H9 (cell line): Measurements from ENCODE around the gene MEIS2. TPM values are rescaled to one million over a fixed set of nuclear protein-coding genes. Genes with fewer than 3 reads are reported as not detected.

ENCODE experiments used
- DNase-seq: peaks from one replicate; pipeline ENCODE4 v3.0.0-alpha.2; 2017
- H2AFZ ChIP-seq: one replicate; pipeline ENCODE4 v1.6.1; 2013; ENCODE audit warnings: mild to moderate bottlenecking, low read length, control low read depth, moderate library complexity
- H2AK5ac ChIP-seq: 2 replicates; pipeline ENCODE4 v1.6.1; 2013; ENCODE audit warnings: low read length, control low read depth, mixed read lengths; ENCODE audit not compliant: insufficient read length
- H2BK120ac ChIP-seq: one replicate; pipeline ENCODE4 v1.6.1; 2013; ENCODE audit warnings: low read depth, mild to moderate bottlenecking, low read length, control low read depth, inconsistent platforms; ENCODE audit not compliant: poor library complexity, severe bottlenecking
- H2BK12ac ChIP-seq: 2 replicates; pipeline ENCODE4 v1.6.1; 2013; ENCODE audit warnings: low read length, control low read depth, mixed read lengths, low read depth; ENCODE audit not compliant: insufficient read length
- H2BK15ac ChIP-seq: 2 replicates; pipeline ENCODE4 v1.6.1; 2013; ENCODE audit warnings: low read depth, low read length, control low read depth
- H2BK20ac ChIP-seq: one replicate; pipeline ENCODE4 v1.6.1; 2013; ENCODE audit warnings: low read depth, mild to moderate bottlenecking, low read length, control low read depth, inconsistent platforms; ENCODE audit not compliant: poor library complexity, severe bottlenecking
- H2BK5ac ChIP-seq: 2 replicates; pipeline ENCODE4 v1.6.1; 2013; ENCODE audit warnings: low read length, control low read depth, mixed read lengths; ENCODE audit not compliant: insufficient read length
- H3K14ac ChIP-seq: 2 replicates; pipeline ENCODE4 v1.6.1; 2013; ENCODE audit warnings: low read length, control low read depth; ENCODE audit not compliant: insufficient read depth
- H3K18ac ChIP-seq: 2 replicates; pipeline ENCODE4 v1.6.1; 2013; ENCODE audit warnings: low read depth, mild to moderate bottlenecking, mixed read lengths, low read length, control low read depth; ENCODE audit not compliant: insufficient read length
- H3K23ac ChIP-seq: 2 replicates; pipeline ENCODE4 v1.6.1; 2013; ENCODE audit warnings: low read length, control low read depth, mixed read lengths, low read depth; ENCODE audit not compliant: insufficient read length
- H3K23me2 ChIP-seq: 2 replicates; pipeline ENCODE4 v1.6.1; 2013; ENCODE audit warnings: low read depth, mild to moderate bottlenecking, mixed read lengths, low read length, control low read depth; ENCODE audit not compliant: insufficient read length, poor library complexity, severe bottlenecking
- H3K27ac ChIP-seq: 2 replicates; pipeline ENCODE4 v1.5.1; 2013; ENCODE audit warnings: low read length, control low read depth, mixed read lengths, low read depth; ENCODE audit not compliant: insufficient read length
- H3K27me3 ChIP-seq: 2 replicates; pipeline ENCODE4 v1.6.1; 2013; ENCODE audit warnings: low read length, control low read depth, inconsistent platforms; ENCODE audit not compliant: insufficient read depth
- H3K4ac ChIP-seq: 2 replicates; pipeline ENCODE4 v1.6.1; 2013; ENCODE audit warnings: low read depth, mild to moderate bottlenecking, control low read depth, inconsistent platforms, low read length, moderate library complexity
- H3K4me1 ChIP-seq: 2 replicates; pipeline ENCODE4 v1.6.1; 2013; ENCODE audit warnings: low read length, control low read depth, inconsistent platforms; ENCODE audit not compliant: insufficient read depth
- H3K4me2 ChIP-seq: 2 replicates; pipeline ENCODE4 v1.6.1; 2013; ENCODE audit warnings: low read length, control low read depth, mixed read lengths; ENCODE audit not compliant: insufficient read length, insufficient read depth
- H3K56ac ChIP-seq: 2 replicates; pipeline ENCODE4 v1.6.1; 2013; ENCODE audit warnings: low read depth, mild to moderate bottlenecking, mixed read lengths, low read length, control low read depth; ENCODE audit not compliant: insufficient read length
- H3K79me1 ChIP-seq: 2 replicates; pipeline ENCODE4 v1.6.1; 2013; ENCODE audit warnings: low read depth, mild to moderate bottlenecking, moderate library complexity, low read length, control low read depth, inconsistent platforms; ENCODE audit not compliant: insufficient read depth, poor library complexity, severe bottlenecking
- H3K79me2 ChIP-seq: 2 replicates; pipeline ENCODE4 v1.6.1; 2013; ENCODE audit warnings: low read length, control low read depth, inconsistent platforms; ENCODE audit not compliant: insufficient read depth
- H3K9ac ChIP-seq: 2 replicates; pipeline ENCODE4 v1.6.1; 2013; ENCODE audit warnings: low read length, control low read depth, mixed read lengths; ENCODE audit not compliant: insufficient read length; ENCODE audit errors: extremely low read depth
- H3K9me3 ChIP-seq: one replicate; pipeline ENCODE4 v1.6.1; 2013; ENCODE audit warnings: low read depth, low read length, inconsistent platforms; ENCODE audit not compliant: control insufficient read depth
- H3T11ph ChIP-seq: one replicate; pipeline ENCODE4 v1.6.1; 2013; ENCODE audit warnings: mild to moderate bottlenecking, low read length, control low read depth, inconsistent platforms
- H4K20me1 ChIP-seq: one replicate; pipeline ENCODE4 v1.6.1; 2013; ENCODE audit not compliant: control insufficient read depth, insufficient read length, insufficient read depth
- H4K5ac ChIP-seq: 2 replicates; pipeline ENCODE4 v1.6.1; 2013; ENCODE audit warnings: low read depth, mild to moderate bottlenecking, mixed read lengths, low read length, control low read depth; ENCODE audit not compliant: insufficient read length
- H4K8ac ChIP-seq: replicated peaks from 2 replicates; pipeline ENCODE4 v1.6.1; 2013; ENCODE audit warnings: low read length, control low read depth, mixed read lengths, low read depth; ENCODE audit not compliant: insufficient read length
- H4K91ac ChIP-seq: 2 replicates; pipeline ENCODE4 v1.6.1; 2013; ENCODE audit warnings: low read depth, mild to moderate bottlenecking, moderate library complexity, mixed read lengths, low read length, control low read depth; ENCODE audit not compliant: insufficient read length
- H3K27ac Mint-ChIP-seq, 3 experiments: 2 replicates in 2 of 3; 3 replicates in 1 of 3; pipeline ENCODE4 v1.8.0; 2020 to 2021; ENCODE audit warnings: mixed read lengths in 3 of 3, mild to moderate bottlenecking in 1 of 3, moderate library complexity in 1 of 3
- H3K27me3 Mint-ChIP-seq: 2 replicates; pipeline ENCODE4 v1.8.0; 2021; ENCODE audit warnings: low read depth, mild to moderate bottlenecking, moderate library complexity, mixed read lengths
- H3K36me3 Mint-ChIP-seq, 3 experiments: 2 replicates in 2 of 3; 3 replicates in 1 of 3; pipeline ENCODE4 v1.8.0; 2020 to 2021; ENCODE audit warnings: low read depth in 3 of 3, mixed read lengths in 3 of 3; ENCODE audit not compliant: insufficient read depth in 1 of 3
- H3K4me1 Mint-ChIP-seq, 2 experiments: 2 replicates each; pipeline ENCODE4 v1.8.0; 2020; ENCODE audit warnings: mixed read lengths in 2 of 2
- H3K4me3 Mint-ChIP-seq, 2 experiments: 2 replicates in 1 of 2; 3 replicates in 1 of 2; pipeline ENCODE4 v1.8.0; 2020 to 2021; ENCODE audit warnings: mild to moderate bottlenecking in 2 of 2, mixed read lengths in 2 of 2, moderate library complexity in 1 of 2
- H3K9me3 Mint-ChIP-seq, 2 experiments: 2 replicates in 1 of 2; 3 replicates in 1 of 2; pipeline ENCODE4 v1.8.0; 2020; ENCODE audit warnings: mild to moderate bottlenecking in 2 of 2, mixed read lengths in 2 of 2, moderate library complexity in 1 of 2
- WGBS: extraction: QIAGEN DNeasy Blood & Tissue Kit; methylation state at CpG from one replicate; pipeline ENCODE4 v1.1.7; 2013; ENCODE audit warnings: missing lambda C conversion rate, low lambda C conversion rate, mixed read lengths; ENCODE audit not compliant: insufficient read length; ENCODE audit errors: extremely low coverage; 5-methylcytosine and 5-hydroxymethylcytosine counted together
- total RNA-seq: library from RNA; stranded (reverse); gene quantifications from 2 replicates; pipeline ENCODE4 v1.2.1, GENCODE V29; 2021
- TF ChIP-seq, protein P1 (sequence below): fragments of 200-600 bp; sonication (generic); conservative IDR thresholded peaks from 3 replicates; pipeline ENCODE4 v1.8.0; 2021; ENCODE audit warnings: antibody characterized with exemption, mild to moderate bottlenecking

MEIS2 gene
- total RNA-seq, 1 experiment from 2014 or later, result 0.35 TPM

DNA sequence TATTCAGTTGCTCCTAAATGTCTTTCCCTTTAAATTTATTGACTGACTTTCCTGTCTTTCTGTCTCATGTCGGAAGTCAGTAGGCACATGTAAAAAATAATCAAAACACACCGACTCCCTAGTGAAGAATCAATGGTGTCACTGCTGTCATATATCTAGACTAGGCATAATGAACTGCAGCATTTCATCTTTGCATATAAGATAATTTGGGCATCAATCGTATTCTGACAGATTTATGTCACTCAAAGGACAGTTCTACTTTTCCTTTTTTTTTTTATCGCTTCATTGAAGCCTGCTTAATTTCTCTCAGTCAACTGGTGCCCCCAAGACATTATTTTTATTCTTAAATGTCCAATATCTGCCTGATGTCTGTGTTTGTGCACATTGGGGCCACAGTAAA, 206.3 kb downstream of the MEIS2 start:
- Histone ChIP-seq H4K20me1 (no peaks in the 10 kb centered on the region), H2BK120ac (no peak overlapping the region), H2AFZ (no peak overlapping the region), H3K27ac (no peak overlapping the region), H3K23ac (no peak overlapping the region), H3K23me2 (no peaks in the 10 kb centered on the region), H3K4ac (no peak overlapping the region), H3K79me1 (no peaks in the 10 kb centered on the region), H3K9ac (no peak overlapping the region), H3K18ac (no peak overlapping the region), H2BK5ac (no peak overlapping the region), H3K9me3 (no peaks in the 10 kb centered on the region), H4K5ac (no peak overlapping the region), H3K27me3 (peaks cover 5% of the 10 kb centered on the region; the same call in 1 of the 2 replicates), H4K8ac (no peak overlapping the region), H2AK5ac (no peak overlapping the region), H3K4me2 (no peak overlapping the region), H4K91ac (no peak overlapping the region), H2BK12ac (no peak overlapping the region), H3K14ac (no peak overlapping the region), H2BK15ac (no peak overlapping the region), H2BK20ac (no peak overlapping the region), H3K4me1 (peaks cover 15% of the 10 kb centered on the region), H3T11ph (no peak overlapping the region), H3K56ac (no peak overlapping the region), H3K79me2 (no peaks in the 10 kb centered on the region)
- H3K9me3 Mint-ChIP-seq, result no peaks in the 10 kb centered on the region; a peak in 1 of 5 replicates
- no peak overlapping the region for H3K27ac Mint-ChIP-seq
- TF ChIP-seq, protein P1, sequence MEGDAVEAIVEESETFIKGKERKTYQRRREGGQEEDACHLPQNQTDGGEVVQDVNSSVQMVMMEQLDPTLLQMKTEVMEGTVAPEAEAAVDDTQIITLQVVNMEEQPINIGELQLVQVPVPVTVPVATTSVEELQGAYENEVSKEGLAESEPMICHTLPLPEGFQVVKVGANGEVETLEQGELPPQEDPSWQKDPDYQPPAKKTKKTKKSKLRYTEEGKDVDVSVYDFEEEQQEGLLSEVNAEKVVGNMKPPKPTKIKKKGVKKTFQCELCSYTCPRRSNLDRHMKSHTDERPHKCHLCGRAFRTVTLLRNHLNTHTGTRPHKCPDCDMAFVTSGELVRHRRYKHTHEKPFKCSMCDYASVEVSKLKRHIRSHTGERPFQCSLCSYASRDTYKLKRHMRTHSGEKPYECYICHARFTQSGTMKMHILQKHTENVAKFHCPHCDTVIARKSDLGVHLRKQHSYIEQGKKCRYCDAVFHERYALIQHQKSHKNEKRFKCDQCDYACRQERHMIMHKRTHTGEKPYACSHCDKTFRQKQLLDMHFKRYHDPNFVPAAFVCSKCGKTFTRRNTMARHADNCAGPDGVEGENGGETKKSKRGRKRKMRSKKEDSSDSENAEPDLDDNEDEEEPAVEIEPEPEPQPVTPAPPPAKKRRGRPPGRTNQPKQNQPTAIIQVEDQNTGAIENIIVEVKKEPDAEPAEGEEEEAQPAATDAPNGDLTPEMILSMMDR, result no peak
- H3K27me3 Mint-ChIP-seq, result peaks cover 83% of the 10 kb centered on the region
- H3K4me1 Mint-ChIP-seq, result peaks cover 30 to 44% of the 10 kb centered on the region in 2 experiments
- no peaks in the 10 kb centered on the region for H3K36me3 Mint-ChIP-seq
- no CpG with 5 or more reads among the region's 4 CpGs for WGBS
- DNase-seq, result no peak
- H3K4me3 Mint-ChIP-seq, result no peak overlapping the region
